Stimulated activated CD8-positive, alpha-beta memory T cell treated with anti-CD3 and anti-CD28 coated beads, Interleukin-7, amount 100 ng/mL, for 48 hours (primary cell): Measurements from ENCODE around the gene ARHGEF2.
A peak's percentile ranks its signal among the peaks of the same experiment; 100 is the strongest.

ENCODE experiments used
- DNase-seq, 2 donors: peaks; one replicate each; pipeline ENCODE4 v3.0.0-alpha.2; 2020; ENCODE audit warnings: low read depth in 1 of 2; ENCODE audit errors: extremely low read depth in 1 of 2

Gene ARHGEF2

GRCh38 chr1:155973723-155974122, 4.6 kb downstream of the ARHGEF2 start:
- no peak for DNase-seq

GRCh38 chr1:155971910-155972809, 6.2 kb downstream of the ARHGEF2 start:
- DNase-seq: no peak

DNA sequence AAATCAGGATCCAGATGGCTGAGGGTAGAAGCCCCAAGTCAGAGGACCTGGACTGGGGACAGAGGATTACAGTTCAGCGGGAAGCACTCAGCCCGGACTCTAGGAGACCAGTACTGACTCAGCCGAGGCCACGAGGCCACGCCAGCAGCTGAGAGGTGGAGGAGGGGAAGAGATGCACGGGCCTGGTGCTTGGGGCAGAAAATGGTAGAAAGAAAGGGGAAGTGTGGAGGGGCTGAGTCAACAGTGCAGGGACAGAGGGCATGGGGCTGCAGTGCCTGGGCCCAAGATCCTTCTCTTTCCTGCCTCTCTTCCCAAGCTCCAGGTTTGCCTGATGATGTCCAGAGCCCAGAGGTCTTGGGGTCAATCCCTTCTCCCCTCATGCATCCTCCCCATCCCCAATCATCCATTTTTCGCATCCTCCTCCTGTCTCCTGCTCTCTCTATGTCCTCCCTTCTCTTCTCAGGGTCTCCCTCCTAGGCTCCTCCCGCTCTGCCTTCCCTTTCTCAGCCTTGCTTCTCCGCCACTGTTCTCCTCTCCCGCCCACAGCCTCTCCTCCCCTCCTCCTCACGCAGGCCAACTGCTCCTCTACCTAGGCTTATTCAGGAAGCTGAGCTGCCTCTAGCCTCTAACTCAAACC, 7.7 kb downstream of the ARHGEF2 start:
- DNase-seq: peak in 1 of 2 donors; percentile 35

DNA sequence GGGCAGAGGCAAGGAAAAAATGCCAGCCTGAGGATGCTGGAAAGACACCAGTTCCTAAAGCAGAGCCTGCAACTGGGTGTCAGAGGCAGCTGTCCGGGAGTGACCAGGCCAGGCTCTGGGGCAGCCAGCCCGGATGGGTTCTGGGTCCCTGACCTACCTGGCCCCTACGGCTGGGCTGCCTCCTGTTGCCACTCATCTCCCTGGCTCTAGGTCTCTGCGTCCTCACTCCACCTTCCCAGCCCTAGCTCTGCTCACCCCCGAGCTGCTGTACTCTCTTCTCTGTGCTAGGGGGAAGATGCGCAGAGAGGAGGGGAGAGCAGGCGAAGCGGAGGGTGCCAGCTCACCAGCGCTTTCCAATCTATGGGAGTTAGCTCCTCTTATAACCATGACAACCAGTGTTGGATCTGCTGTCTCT, 9.0 kb downstream of the ARHGEF2 start:
- no peak for DNase-seq

GRCh38 chr1:155968670-155969069, 9.7 kb downstream of the ARHGEF2 start:
- DNase-seq: no peak

GRCh38 chr1:155968051-155968400, 10.3 kb downstream of the ARHGEF2 start:
- DNase-seq: no peak

GRCh38 chr1:155967341-155968050, 10.9 kb downstream of the ARHGEF2 start:
- no peak for DNase-seq

- DNase-seq: no peak
Measured at GRCh38 chr1:155966750-155967149, 11.6 kb downstream of the ARHGEF2 start.

DNA sequence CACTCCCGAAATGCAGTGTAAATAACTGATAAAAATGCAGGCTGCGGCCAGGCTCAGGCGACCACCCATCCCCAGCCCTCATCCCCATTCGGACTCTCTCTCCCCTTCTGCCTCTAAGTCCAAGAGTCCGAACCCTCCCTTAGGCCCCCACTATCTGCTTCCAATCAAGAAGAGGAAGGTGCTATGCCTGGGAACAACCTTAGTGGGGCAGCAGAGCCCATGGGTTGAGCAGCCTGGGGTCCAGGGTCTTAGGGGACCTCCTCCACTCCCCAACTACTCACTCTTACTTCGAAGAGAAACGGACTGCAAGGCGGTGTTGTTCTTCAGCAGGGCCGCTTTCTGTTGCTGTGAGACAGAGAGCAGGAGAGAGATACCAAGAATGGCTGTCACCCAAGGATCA, 12.2 kb downstream of the ARHGEF2 start:
- no peak for DNase-seq

DNA sequence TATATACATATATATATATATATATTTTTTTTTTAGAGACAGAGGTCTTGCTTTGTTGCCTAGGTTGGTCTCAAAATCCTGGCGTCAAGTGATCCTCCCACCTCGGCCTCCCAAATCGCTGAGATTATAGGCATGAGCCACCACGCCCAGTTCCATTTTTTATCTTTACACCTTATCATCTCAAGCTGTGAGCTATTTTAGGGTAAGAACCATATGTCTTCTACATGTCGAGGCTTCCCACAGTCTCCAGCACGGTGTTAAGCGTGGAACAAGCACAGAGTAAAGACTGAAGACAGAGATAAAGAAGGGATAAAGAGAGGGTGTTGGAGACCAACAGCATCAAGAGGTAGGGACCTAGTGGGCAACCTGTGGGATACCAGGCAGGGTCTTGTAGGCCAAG, 14.2 kb downstream of the ARHGEF2 start:
- no peak for DNase-seq

- no peak for DNase-seq
Measured at GRCh38 chr1:155962599-155963211, 15.6 kb downstream of the ARHGEF2 start.

DNA sequence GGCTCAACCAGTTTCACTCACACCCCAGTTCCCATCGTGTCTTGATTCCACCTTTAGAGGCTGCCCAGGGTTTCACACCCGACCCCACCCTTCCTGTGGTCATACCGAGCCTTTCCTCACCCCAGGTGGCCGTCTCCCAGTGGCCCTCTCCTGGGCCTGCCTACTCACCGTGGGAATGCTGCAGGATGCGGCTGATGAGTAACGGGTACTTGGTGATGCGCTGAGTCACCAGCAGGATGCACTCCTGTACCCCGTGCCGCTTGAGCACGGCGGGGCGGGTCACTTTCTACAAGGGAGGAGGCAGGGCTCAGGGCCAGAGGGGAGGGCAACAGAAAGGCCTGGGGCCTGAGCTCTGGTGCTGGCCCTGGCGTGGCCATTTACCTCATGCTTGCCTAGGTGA, 16.4 kb downstream of the ARHGEF2 start:
- DNase-seq: no peak

GRCh38 chr1:155960081-155960745, 18.1 kb downstream of the ARHGEF2 start:
- no peak for DNase-seq

- no peak for DNase-seq
Measured at GRCh38 chr1:155957411-155957915, 20.9 kb downstream of the ARHGEF2 start.

- DNase-seq: no peak
Measured at GRCh38 chr1:155954645-155955044, 23.7 kb downstream of the ARHGEF2 start.

- no peak for DNase-seq
Measured at GRCh38 chr1:155952505-155952890, 25.8 kb downstream of the ARHGEF2 start.

DNA sequence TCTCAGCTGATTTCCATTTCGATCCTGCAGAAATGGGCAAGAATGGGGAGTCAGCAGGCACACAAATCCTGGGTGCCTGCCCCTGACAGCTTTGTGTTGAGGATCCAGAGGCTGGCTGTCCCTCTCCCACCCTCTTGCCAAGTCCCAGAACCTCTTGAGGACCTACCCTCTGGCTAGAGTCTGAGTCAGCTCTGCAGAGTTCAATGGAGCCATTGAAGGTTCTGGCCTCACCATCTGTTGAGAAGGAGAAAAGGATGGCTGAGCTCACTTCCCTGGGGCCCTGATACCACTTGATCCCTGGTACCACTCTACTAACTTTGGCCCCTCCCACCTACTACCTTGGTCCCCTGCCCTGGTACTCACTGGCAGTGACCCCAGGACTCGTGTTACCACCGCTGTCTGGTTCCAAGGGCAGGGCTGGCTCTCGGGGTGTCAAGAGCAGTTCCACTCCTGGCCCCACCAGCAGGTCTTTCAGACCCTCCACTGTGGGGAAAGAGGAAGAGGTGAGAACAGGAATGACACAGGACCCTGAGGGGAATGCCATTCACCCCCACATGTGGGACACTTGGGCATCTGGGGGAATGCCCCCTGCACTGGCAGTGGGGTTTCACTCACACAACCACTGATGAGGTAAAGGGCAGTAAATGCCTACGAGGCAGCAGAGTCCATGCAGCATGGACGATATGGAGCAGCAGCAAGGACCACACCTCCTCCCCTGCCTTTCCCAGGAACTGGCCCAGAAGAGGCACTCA, 26.4 kb downstream of the ARHGEF2 start:
- DNase-seq: no peak

GRCh38 chr1:155950829-155951228, 27.5 kb downstream of the ARHGEF2 start:
- DNase-seq: no peak

DNA sequence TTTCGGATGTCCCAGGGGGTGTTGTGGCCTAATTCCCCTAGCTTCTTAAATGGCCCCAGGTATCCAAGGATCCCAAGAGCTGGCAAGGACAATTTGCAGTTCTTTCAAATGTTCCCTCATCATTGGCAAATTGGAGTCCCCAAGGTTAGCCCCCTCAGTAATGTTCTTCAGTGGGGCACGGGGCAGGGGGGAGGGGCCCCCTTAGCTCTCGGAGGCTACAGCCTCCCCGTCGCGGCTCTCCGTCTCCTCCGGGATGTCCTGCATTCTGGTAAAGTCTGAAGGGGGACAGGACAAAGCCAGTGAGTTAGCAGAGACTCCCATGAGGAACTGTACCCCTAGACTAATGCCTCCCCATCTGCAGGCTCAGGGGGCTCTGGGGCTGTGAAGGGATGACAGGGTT, 30.6 kb downstream of the ARHGEF2 start:
- no peak for DNase-seq

DNA sequence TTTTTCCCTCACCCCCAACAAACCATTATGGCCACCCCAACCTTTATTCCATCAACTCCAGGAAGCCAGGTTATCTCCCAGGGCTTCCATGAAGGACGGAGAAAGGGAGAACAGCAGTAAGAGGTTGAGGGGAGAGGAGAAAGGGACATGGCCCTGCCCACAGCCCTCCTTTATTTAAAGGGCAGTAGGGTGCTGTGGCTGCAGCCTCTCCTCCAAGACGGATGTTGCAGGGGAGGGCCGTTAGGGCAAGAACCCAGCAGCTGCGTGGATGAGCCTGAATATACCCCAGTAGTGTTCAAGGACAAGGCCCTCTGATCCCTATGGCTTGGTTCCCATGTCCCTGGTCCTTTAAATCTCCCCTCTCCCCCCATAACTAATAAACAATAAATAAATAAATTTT, 31.1 kb downstream of the ARHGEF2 start:
- DNase-seq: no peak
